H1 (cell line): Measurements from ENCODE around the gene CDH16. TPM values are rescaled to one million over a fixed set of nuclear protein-coding genes. Genes with fewer than 3 reads are reported as not detected.

Experiments
- CHD2 ChIP-seq: IDR thresholded peaks from 2 replicates; pipeline ENCODE4 v1.6.1; 2012; ENCODE audit warnings: low read length, improper control_type of control experiment
- CTCF ChIP-seq, 3 experiments: IDR thresholded peaks; 1 replicate in 2 of 3; 2 replicates in 1 of 3; pipeline versions ENCODE4 v1.5.1 to v1.6.1; 2011; ENCODE audit warnings: low read length in 3 of 3, mild to moderate bottlenecking in 3 of 3, inconsistent platforms in 2 of 3, low read depth in 1 of 3, moderate library complexity in 1 of 3; ENCODE audit not compliant: insufficient read depth in 1 of 3; ENCODE audit errors: control extremely low read depth in 1 of 3
- polyA plus RNA-seq, 7 experiments: library from polyadenylated mRNA; depleted of rRNA in 3 of 7; stranded (reverse) in 5 of 7; unstranded in 2 of 7; fragments of >200 nt in 5 of 7; fragments of 200-250 nt in 2 of 7; gene quantifications; 1 replicate in 5 of 7; 2 replicates in 1 of 7; 4 replicates in 1 of 7; pipeline versions ENCODE4 v1.2.1 to v1.2.3, GENCODE V29; 2011 to 2013; ENCODE audit warnings: missing spikeins in 2 of 7, mixed read lengths in 2 of 7
- total RNA-seq: library from RNA; stranded (reverse); fragmentation: NEBNext Ultra II Directional; extraction: Animal tissue kit (Norgen Biotek cat#: 25700); gene quantifications from 2 replicates; pipeline ENCODE4 v1.2.1, GENCODE V29; 2021

CDH16 gene
- total and polyA plus RNA-seq, 2 of the 8 experiments (the other 6 are each of a cell fraction or from before 2014, with no cell fraction given): not detected

DNA sequence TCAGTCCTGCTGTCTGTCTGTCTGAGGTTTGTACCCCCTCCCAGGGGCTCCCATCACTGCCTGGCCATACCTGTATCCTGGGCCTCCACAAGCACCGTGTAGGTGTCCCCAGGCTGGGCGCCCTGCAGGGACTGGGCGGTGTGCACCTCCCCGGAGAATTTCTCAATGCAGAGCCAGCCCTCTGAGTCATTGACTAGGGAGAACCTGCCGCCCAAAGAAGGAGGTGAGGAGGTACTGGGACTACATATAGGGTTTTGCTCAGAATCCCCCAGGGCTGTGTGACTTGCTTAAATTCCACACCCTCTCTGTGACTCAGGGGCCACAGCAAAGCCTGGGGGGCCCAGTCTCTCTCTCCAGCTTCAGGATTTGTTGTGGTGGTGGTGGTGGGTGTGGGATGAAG is 7.6 kb downstream of the CDH16 start (continued):
- TF ChIP-seq CHD2 (no peak), CTCF (IDR thresholded peaks at IDR 0.05; ENCODE audit: control extremely low read depth in 1 of 3, insufficient read depth in 1 of 3, low read depth in 1 of 3, low read length in 3 of 3) (no peak)
